Measurements from ENCODE around the gene COPZ2. TPM values are rescaled to one million over a fixed set of nuclear protein-coding genes. Genes with fewer than 3 reads are reported as not detected.
"Not testable (repeated sequence)": the region's sequence is repeated elsewhere in the genome, so short reads cannot be mapped to it uniquely, and the experiment has no call there.

Gene COPZ2
- total RNA-seq, 1 donor from 2014 or later = 155 TPM

GRCh38 chr17:47989159-47989558, 48.4 kb downstream of the COPZ2 start:
- Histone ChIP-seq H3K36me3 (no peaks in the 10 kb centered on the region), H3K9me3 (no peaks in the 10 kb centered on the region), H3K4me3 (no peak overlapping the region), H3K27me3 (no peaks in the 10 kb centered on the region), H3K27ac (no peak overlapping the region), H3K4me1 (peaks cover 0 to 3% of the 10 kb centered on the region in 2 donors)
- intact Hi-C loops (cut with DNase I) = no loop called here
- TF ChIP-seq, protein P1, sequence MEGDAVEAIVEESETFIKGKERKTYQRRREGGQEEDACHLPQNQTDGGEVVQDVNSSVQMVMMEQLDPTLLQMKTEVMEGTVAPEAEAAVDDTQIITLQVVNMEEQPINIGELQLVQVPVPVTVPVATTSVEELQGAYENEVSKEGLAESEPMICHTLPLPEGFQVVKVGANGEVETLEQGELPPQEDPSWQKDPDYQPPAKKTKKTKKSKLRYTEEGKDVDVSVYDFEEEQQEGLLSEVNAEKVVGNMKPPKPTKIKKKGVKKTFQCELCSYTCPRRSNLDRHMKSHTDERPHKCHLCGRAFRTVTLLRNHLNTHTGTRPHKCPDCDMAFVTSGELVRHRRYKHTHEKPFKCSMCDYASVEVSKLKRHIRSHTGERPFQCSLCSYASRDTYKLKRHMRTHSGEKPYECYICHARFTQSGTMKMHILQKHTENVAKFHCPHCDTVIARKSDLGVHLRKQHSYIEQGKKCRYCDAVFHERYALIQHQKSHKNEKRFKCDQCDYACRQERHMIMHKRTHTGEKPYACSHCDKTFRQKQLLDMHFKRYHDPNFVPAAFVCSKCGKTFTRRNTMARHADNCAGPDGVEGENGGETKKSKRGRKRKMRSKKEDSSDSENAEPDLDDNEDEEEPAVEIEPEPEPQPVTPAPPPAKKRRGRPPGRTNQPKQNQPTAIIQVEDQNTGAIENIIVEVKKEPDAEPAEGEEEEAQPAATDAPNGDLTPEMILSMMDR (IDR thresholded peaks at IDR 0.05) = no peak
- DNase-seq (ENCODE audit: low spot score in 2 of 2) = no peak

DNA sequence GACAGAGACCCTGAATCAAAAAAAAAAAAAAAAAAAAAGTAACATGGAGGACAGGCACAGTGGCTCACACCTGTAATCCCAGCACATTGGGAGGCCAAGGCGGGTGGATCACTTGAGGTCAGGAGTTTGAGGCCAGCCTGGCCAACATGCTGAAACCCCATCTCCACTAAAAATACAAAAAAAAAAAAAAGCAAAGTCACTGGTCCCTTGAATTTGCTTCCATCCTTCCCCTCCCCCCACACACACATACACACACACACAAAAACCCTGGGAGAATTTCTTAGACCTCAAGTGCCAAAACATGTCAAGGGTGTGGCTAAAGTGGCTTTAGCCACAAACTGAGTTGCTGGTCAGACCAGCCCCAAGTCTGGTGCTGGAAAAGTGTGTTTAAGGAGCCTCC, 49.2 kb downstream of the COPZ2 start:
- H3K4me3 ChIP-seq; H3K9me3 ChIP-seq; H3K36me3 ChIP-seq; intact Hi-C loops (cut with DNase I); H3K27me3 ChIP-seq; DNase-seq (ENCODE audit: low spot score in 2 of 2); H3K4me1 ChIP-seq; H3K27ac ChIP-seq: not testable (repeated sequence)

DNA sequence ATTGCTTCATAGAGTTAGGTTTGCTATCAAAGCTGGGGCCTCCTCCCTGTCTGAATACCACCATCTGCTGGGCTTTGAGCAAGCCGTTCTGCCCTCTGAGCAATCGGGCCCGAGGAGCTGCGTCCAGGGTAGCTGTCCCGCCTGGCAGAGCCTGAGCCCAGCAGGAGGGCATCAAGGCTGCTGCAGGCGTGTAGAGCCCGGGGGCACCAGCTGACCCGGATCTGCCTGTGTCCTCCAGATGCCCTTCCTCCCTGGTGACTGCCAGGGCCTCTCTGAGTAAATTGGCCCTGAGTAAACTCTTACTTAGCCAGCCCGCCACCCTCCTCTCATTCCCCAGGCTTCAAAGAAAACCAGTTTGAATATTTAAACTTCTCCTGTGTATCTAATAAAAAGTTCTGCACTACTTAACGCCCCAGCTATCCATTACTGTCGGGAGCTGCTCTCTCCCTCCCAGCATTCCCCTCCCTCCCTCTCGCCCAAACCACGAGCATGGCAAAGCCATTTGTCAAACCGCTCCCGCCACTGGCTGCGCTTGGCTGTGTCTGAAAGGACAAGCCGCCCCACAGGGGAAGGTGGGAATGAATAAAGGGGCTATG, 50.3 kb downstream of the COPZ2 start:
- H3K36me3 ChIP-seq = peaks cover 3 to 6% of the 10 kb centered on the region in 2 donors
- TF ChIP-seq, protein P1 (IDR thresholded peaks at IDR 0.05) = no peak
- H3K27me3 ChIP-seq = no peaks in the 10 kb centered on the region
- no peaks in the 10 kb centered on the region for H3K9me3 ChIP-seq
- H3K4me1 ChIP-seq = peaks cover 0 to 3% of the 10 kb centered on the region in 2 donors
- no peak overlapping the region for H3K4me3 ChIP-seq
- DNase-seq (ENCODE audit: low spot score in 2 of 2) = no peak
- intact Hi-C loops (cut with DNase I) = no loop called here
- no peak overlapping the region for H3K27ac ChIP-seq

DNA sequence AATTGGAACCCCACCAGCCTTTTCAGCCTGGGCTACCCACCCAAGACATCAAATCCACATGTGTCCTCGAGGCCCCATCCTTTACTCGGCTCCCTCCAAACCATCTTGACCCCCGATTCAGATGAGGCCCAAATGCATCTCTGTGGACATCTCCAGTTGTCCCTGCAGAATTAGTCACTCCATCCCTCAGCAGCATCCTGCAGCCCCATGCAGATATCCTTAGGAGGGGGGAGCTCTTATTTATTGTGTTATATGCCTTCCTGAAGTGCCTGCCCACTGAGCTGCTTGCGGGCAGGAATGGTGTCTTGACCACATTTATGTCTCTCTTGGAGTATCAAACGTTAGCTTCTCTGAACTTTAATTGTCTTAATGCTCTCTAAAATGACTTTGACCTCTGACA, 51.1 kb downstream of the COPZ2 start:
- Histone ChIP-seq H3K4me3 (no peak overlapping the region), H3K27ac (no peak overlapping the region), H3K27me3 (no peaks in the 10 kb centered on the region), H3K9me3 (no peaks in the 10 kb centered on the region), H3K4me1 (peaks cover 0 to 3% of the 10 kb centered on the region in 2 donors), H3K36me3 (peaks cover 7 to 12% of the 10 kb centered on the region in 2 donors)
- DNase-seq (ENCODE audit: low spot score in 2 of 2) = no peak
- TF ChIP-seq, protein P1 (IDR thresholded peaks at IDR 0.05) = no peak
- intact Hi-C loops (cut with DNase I) = no loop called here

- TF ChIP-seq, protein P1 (IDR thresholded peaks at IDR 0.05) = no peak
- Histone ChIP-seq H3K27ac (no peak overlapping the region), H3K27me3 (no peaks in the 10 kb centered on the region), H3K36me3 (peaks cover 33 to 41% of the 10 kb centered on the region in 2 donors), H3K9me3 (no peaks in the 10 kb centered on the region), H3K4me3 (no peak overlapping the region), H3K4me1 (peaks cover 0 to 3% of the 10 kb centered on the region in 2 donors)
- intact Hi-C loops (cut with DNase I) = no loop called here
- DNase-seq (ENCODE audit: low spot score in 2 of 2) = no peak
Measured at GRCh38 chr17:47983492-47984223, 53.9 kb downstream of the COPZ2 start.

DNA sequence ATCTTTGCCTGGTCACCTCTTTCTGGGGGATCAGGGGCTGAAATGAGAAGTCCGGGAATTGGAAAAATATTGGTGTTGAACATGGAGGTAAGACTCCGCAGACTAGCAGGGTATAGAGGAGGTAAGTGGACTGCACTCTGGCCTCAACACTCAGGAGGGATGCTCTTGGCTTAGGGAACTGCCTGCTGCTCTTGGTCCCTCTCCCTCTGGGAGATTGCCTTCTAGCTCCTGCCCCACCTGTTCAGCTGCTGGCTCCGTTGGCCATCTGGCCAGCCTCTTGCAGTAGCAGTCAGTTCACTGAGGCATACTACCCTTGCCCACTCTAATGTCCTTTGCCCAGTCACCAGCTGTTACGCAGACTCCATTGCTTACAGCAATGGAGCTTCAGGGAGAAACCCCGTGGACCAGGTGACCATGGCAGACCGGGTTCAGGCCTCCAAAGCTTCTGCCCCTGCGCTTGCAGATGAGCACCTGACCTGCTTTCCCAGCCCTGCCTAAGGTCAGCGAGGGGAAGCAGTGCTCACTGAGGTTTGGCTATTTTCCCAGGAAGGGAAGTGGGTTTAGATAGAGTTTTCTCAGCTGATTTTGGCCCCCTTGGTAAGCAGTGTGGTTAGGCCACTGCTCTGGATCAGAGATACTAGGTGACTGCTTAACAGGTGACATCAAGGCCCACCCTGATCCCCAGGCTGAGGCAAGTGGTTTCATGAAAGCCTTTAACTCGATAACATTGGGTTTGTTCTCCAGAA, 54.8 kb downstream of the COPZ2 start:
- Histone ChIP-seq H3K27me3 (no peaks in the 10 kb centered on the region), H3K9me3 (no peaks in the 10 kb centered on the region), H3K36me3 (peaks cover 40 to 49% of the 10 kb centered on the region in 2 donors), H3K4me3 (no peak overlapping the region), H3K27ac (no peak overlapping the region), H3K4me1 (peaks cover 0 to 3% of the 10 kb centered on the region in 2 donors)
- TF ChIP-seq, protein P1 (IDR thresholded peaks at IDR 0.05) = no peak
- intact Hi-C loops (cut with DNase I) = no loop called here
- no peak for DNase-seq (ENCODE audit: low spot score in 2 of 2)

Measured in ascending aorta (tissue), 2 donors.